HG02678 (cell line): ENCODE measurements around the gene WDR37.

ENCODE experiments used
- ATAC-seq: cut with Tn5 transposase; IDR thresholded peaks from one replicate; pipeline ENCODE4 v1.9.1; 2021; ENCODE audit warnings: mild to moderate bottlenecking, moderate library complexity; ENCODE audit not compliant: unreplicated experiment

Gene WDR37

GRCh38 chr10:1162481-1163203 is 106.5 kb downstream of the WDR37 start:
- ATAC-seq: no peak

- ATAC-seq: no peak
These were observed 107.0 kb downstream of the WDR37 start for GRCh38 chr10:1163204-1163660.

- no peak for ATAC-seq
These were observed 107.6 kb downstream of the WDR37 start for GRCh38 chr10:1163831-1164230.

- no peak for ATAC-seq
These were observed 110.1 kb downstream of the WDR37 start for GRCh38 chr10:1166101-1166827.

DNA sequence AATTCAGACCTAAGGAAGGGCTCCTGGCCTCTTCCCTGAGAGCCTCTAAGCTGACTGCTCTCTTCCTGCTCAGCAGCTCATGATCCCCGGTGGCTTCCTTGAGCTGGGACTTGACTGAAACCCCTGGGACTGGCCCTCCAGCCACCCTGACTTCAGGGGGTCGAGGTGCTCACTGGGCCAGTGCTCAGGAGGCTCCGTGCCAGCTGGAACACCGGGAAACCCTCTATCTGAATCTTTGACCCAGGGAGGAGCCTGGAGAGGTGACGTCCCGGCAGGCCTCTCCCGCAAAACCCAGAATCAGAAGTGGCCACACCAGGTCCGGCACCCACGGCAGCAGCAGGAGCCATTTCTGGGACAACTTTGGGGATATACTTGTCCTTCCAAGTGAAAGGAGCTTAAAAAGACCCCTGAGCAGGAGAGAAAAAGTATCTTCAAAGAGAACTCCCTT is 110.7 kb downstream of the WDR37 start:
- no peak for ATAC-seq

DNA sequence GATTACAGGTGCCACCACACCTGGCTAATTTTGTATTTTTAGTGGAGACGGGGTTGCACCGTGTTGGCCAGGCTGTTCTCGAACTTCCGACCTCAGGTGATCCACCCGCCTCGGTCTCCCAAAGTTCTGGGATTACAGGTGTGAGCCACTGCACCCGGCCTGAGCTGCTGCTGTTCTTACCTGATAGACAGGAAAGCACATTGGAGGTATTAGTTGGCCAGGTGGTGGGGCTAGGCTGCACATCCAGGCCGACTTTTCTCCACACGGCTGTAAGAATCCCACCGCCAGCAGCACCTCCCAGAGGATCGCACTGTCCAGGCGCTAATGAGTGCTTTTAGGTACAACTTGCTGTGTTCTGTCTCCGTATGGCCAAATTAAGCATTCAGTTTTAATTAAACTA is 112.6 kb downstream of the WDR37 start:
- ATAC-seq: no peak

DNA sequence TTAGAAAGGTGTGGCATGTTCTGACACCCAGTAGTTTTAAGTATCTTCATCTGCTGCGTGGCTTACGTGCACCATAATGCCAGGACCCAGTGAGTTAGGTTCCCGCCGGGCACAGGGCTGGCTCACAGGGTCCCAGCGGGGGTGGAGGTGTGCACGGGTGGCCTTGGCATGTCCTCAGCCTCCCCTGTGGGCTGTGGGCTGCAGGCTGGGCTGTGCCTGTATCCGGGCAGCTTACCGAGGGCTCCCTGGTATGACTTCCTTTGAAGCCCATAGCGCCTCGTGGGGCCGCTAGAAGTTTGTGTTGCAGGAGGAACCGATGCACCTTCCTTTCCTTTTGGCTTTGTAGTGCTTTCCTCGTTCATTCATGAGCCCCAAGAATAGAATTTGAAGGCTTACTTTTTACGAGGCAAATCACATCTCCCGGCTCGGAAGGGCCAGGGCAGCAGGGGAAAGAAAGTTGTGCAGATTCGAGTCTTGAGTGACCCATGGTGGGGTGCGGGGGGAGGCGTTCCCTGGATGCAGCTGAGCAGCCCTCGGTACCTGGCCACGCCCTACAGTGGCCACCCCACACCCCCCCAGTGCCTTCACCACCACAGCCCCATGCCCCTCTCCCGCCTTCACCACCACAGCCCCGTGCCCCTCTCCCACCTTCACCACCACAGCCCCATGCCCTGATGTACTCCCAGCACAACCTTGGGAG is 113.2 kb downstream of the WDR37 start:
- no peak for ATAC-seq

DNA sequence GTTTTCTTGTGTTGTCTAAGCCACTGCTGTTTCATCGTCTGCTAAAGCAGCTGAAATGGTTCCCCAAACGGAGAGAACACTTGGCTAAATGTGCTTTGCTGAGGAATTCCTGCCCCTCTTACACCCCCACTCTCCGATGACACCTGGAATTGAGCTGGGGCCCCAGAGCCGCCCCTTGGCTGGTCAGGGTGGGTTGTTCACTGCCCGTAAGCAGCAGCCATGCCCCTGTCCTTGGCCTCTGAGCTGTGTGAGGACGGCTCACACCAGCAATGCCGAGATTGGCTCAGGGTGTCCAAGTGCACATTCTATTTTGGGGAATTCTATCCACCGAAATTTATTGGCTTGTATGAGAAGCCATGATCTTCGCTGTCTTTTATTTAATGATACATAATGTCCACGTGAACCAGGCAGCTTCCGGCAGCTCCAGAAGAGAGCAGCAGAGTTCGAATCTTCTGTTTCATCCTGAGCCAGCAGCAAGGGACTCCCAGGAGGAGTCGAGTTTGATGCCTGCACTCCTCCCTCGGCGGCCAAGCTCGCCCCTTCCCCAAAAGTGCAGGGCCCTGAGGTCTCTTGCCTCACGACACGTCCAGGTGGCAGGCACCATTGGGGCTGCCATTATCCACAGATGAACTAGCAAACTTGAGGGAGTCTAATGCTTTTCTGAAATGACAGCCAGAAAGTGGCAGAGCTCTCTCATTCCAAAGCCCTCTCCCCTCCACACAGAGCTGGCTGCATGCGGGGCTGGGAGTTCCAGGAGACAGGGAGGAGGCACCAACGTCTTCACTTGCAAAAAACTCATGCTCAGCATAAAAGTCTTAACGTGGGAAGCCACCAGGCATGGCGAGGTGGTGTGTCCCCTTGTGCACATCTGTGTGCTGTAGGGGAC is 114.0 kb downstream of the WDR37 start:
- ATAC-seq: no peak

DNA sequence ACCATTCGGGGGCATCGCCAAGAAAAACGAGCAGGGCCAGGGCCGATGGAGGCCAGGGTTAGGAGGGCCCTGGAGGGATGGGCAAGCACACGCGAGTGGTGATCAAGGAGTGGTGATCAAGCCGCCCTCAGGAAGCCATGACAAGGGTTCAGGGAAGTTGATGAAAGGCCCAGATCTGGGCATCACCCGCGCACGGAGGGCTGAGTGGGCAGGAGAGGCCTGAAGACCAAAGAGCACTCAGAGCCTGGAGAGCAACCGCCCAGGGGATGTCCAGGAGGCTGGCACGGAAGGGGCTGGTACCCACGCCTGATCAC is 114.6 kb downstream of the WDR37 start:
- ATAC-seq: no peak

DNA sequence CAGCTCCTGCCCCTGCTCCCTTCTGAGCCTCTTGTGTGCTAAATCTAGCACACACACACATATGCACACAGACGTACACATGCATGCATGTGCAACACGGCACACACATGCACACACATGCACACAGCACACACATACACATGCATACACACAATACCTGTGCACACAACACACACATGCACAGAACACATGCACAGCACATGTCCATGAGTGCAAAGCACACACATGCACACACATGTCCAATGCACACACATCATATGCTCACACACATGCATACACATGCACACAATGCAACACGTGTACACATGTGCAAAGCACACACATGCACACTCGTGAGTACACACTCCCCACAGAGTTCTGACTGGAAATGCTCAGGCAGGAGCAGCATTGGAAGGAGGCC is 115.0 kb downstream of the WDR37 start:
- ATAC-seq: no peak

- ATAC-seq: no peak
These were observed 115.4 kb downstream of the WDR37 start for GRCh38 chr10:1171586-1171985.

- ATAC-seq: no peak
These were observed 116.2 kb downstream of the WDR37 start for GRCh38 chr10:1172256-1172984.

GRCh38 chr10:1173091-1173490 is 116.9 kb downstream of the WDR37 start:
- no peak for ATAC-seq

- no peak for ATAC-seq
These were observed 117.8 kb downstream of the WDR37 start for GRCh38 chr10:1174022-1174421.

- ATAC-seq: no peak
These were observed 119.9 kb downstream of the WDR37 start for GRCh38 chr10:1175956-1176565.

- ATAC-seq: no peak
These were observed 121.8 kb downstream of the WDR37 start for GRCh38 chr10:1177936-1178335.

- ATAC-seq: no peak
These were observed 122.3 kb downstream of the WDR37 start for GRCh38 chr10:1178506-1178905.

- ATAC-seq: no peak
These were observed 123.3 kb downstream of the WDR37 start for GRCh38 chr10:1179346-1180070.

GRCh38 chr10:1180071-1180730 is 124.0 kb downstream of the WDR37 start:
- ATAC-seq: no peak
